Heart left ventricle (tissue), 16 donors: ENCODE measurements around the gene SLC34A3. TPM values are rescaled to one million over a fixed set of nuclear protein-coding genes. Genes with fewer than 3 reads are reported as not detected.
A peak's percentile ranks its signal among the peaks of the same experiment; 100 is the strongest.

ENCODE experiments used
- ATAC-seq, 4 donors: fragments of 200-7000 bp; cut with Tn5 transposase; one replicate each; pipeline ENCODE4 v1.9.1; 2020 to 2022; ENCODE audit warnings: moderate library complexity in 4 of 4, mild to moderate bottlenecking in 3 of 4, moderate number of reproducible peaks in 1 of 4
- DNase-seq, 5 donors: peaks; one replicate each; pipeline ENCODE4 v3.0.0-alpha.2; 2020
- H3K27ac ChIP-seq, 12 donors: fragments of 200-600 bp; sonication (generic) in 4 of 12; one replicate each; pipeline versions ENCODE4 v1.5.0 to v1.8.0; 2016 to 2022; ENCODE audit warnings: mild to moderate bottlenecking in 2 of 12
- H3K27me3 ChIP-seq, 9 donors: fragments of 200-600 bp; sonication (generic) in 2 of 9; one replicate each; pipeline versions ENCODE4 v1.5.1 to v1.8.0; 2016 to 2022; ENCODE audit warnings: mild to moderate bottlenecking in 3 of 9
- H3K36me3 ChIP-seq, 9 donors: fragments of 200-600 bp; sonication (generic) in 2 of 9; one replicate each; pipeline versions ENCODE4 v1.5.0 to v1.8.0; 2018 to 2022; ENCODE audit warnings: mild to moderate bottlenecking in 2 of 9
- H3K4me1 ChIP-seq, 12 donors: fragments of 200-600 bp; sonication (generic) in 4 of 12; one replicate each; pipeline versions ENCODE4 v1.5.0 to v1.8.0; 2016 to 2022; ENCODE audit warnings: mild to moderate bottlenecking in 3 of 12
- H3K4me3 ChIP-seq, 12 donors: fragments of 200-600 bp; sonication (generic) in 4 of 12; one replicate each; pipeline versions ENCODE4 v1.5.0 to v1.8.0; 2017 to 2022; ENCODE audit warnings: mild to moderate bottlenecking in 9 of 12, moderate library complexity in 4 of 12
- H3K9me3 ChIP-seq, 12 donors: fragments of 200-600 bp; sonication (generic) in 4 of 12; one replicate each; pipeline versions ENCODE4 v1.5.0 to v1.8.0; 2016 to 2022; ENCODE audit warnings: mild to moderate bottlenecking in 1 of 12
- CTCF ChIP-seq, 12 donors: fragments of 200-600 bp; sonication (generic) in 4 of 12; IDR thresholded peaks; one replicate each; pipeline versions ENCODE4 v1.5.0 to v1.8.0; 2018 to 2022; ENCODE audit warnings: antibody characterized with exemption in 12 of 12, mild to moderate bottlenecking in 5 of 12
- POLR2A ChIP-seq, 2 donors: fragments of 450-650 bp; IDR thresholded peaks; one replicate each; pipeline ENCODE4 v1.6.1; 2017; ENCODE audit warnings: antibody characterized with exemption in 2 of 2, mild to moderate bottlenecking in 2 of 2, moderate library complexity in 2 of 2
- WGBS, 4 donors: extraction: QIAGEN DNeasy Blood & Tissue Kit in 2 of 4; methylation state at CpG; one replicate each; pipeline versions ENCODE4 v1.1.5 to v1.1.7; 2013 to 2018; 5-methylcytosine and 5-hydroxymethylcytosine counted together
- intact Hi-C, 10 donors: fragments of 100-400 bp; cut with DNase I; formaldehyde crosslinking; loops; one replicate each; pipeline versions ENCODE4 v1.11.1 to v1.14.2; 2022
- polyA plus RNA-seq, 2 donors: library from polyadenylated mRNA; stranded (reverse); fragments of 200-250 nt; gene quantifications; one replicate each; pipeline ENCODE4 v1.2.3, GENCODE V29; 2013
- total RNA-seq, 9 donors: library from RNA; depleted of rRNA in 2 of 9; stranded (reverse); fragments of >200 nt in 2 of 9; fragmentation: NEBNext Ultra II Directional in 3 of 9; extraction: Animal tissue kit (Norgen Biotek cat#: 25700) in 3 of 9; gene quantifications; one replicate each; pipeline versions ENCODE4 v1.1.0 to v1.2.4, GENCODE V29; 2016 to 2023
- donor health status: ischemic (EF 13 %, LVEDD 7.1; RV severe dilation, severe dysfunction).
- donor health status: healthy with polysubstance abuse.
- donor health status: DM: no; HTN: yes; CAD: no.
- donor health status: DM: no; HTN: no; CAD: no.
- donor health status: ischemic (EF 25% LVEDD 6.9; RV normal size, moderate dysfunction).
- donor health status: ischemic (EF 25% LVEDD 5.7; RV mildly dilated, moderate dysfunction).
- donor health status: healthy.
- donor health status: DM: yes; HTN: yes; CAD: no.
- donor health status: ischemic (EF 35%, LVEDD 5.7; RV mildly dilated, moderate dysfunction).
- donor health status: nonischemic (EF 11% LVEDD 7.7; RV severe dilation, severe dysfunction).
- donor health status: DM: yes; HTN: yes; CAD: no.
- donor health status: PGD.
- donor health status: ischemic (EF 29% LVEDD 5.4; RV normal size, mild dysfunction).
- donor health status: nonischemic (EF 23%, LVEDD 6.1; RV moderate dilation, normal function).

The SLC34A3 gene
- total and polyA plus RNA-seq, 11 donors = not detected

GRCh38 chr9:137244486-137245449 lies 14.1 kb downstream of the SLC34A3 start:
- Histone ChIP-seq H3K27me3 (no peaks in the 10 kb centered on the region), H3K4me3 (no peak overlapping the region), H3K9me3 (no peaks in the 10 kb centered on the region), H3K36me3 (peaks cover 0 to 24% (median 18%) of the 10 kb centered on the region in 9 donors), H3K4me1 (peaks cover 0 to 39% (median 29%) of the 10 kb centered on the region in 12 donors), H3K27ac (no peak overlapping the region)
- 75 to 83% (median 80%) methylated on average over 28 to 36 of the region's 36 CpGs for WGBS, 4 donors
- TF ChIP-seq POLR2A (IDR thresholded peaks at IDR 0.05) = no peak
- no peak for TF ChIP-seq CTCF (IDR thresholded peaks at IDR 0.05)
- DNase-seq (no peak), ATAC-seq (no peak)
- intact Hi-C loops = no loop called here

DNA sequence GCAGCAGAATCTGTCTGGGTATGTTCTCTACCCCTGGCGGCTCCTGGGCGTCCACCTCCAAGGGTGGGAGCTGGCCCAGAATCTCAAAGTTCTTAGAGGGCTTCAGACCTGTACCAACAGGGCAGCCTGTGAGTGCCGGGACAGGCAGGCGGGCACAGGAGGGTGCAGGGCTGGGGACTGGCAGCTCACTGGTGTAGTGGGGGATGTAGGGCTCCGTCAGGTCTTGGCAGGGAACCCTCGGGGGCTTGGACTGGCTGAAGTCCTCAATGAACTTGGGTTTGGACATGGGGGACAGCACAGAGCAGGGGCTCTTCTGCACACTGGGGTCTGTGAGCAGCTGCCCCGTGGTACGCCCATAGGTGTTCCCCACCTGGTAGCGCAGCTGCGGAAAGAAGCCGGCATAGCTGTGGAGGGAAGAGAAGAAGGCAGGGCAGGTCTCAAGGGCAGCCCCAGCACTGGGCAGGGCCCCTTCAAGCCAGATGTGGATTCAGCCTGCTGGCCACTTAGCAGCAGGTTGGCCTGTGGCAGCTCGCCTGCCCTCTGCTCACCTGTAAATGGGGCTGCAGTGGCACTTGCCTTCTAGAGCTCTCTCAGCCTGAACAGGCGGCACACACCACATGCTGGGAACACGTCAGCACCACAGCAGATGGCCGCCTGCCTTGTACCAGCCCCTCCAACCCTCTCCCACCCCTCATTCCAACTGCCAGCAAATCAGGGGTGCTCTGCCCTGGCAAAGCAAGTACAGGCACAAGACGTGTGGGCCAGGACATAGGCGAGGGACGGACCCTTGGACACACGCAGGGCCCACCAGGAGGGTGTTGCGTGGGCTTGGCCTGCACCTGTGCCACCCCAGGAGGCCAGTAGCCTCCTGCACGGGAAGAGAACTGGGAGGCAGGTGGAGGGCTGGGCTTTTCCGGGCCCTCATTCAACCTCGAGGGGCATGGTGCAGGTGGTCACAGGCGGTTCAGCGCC lies 15.0 kb downstream of the SLC34A3 start:
- WGBS, 4 donors = 92 to 94% (median 93%) methylated on average over 18 to 25 of the region's 25 CpGs
- Histone ChIP-seq H3K4me3 (no peak overlapping the region), H3K27ac (no peak overlapping the region), H3K4me1 (peaks cover 0 to 40% (median 30%) of the 10 kb centered on the region in 12 donors), H3K36me3 (peaks cover 0 to 24% (median 18%) of the 10 kb centered on the region in 9 donors), H3K27me3 (no peaks in the 10 kb centered on the region), H3K9me3 (no peaks in the 10 kb centered on the region)
- no peak for ATAC-seq
- TF ChIP-seq POLR2A (IDR thresholded peaks at IDR 0.05) (no peak), CTCF (IDR thresholded peaks at IDR 0.05) (no peak)
- intact Hi-C loops = no loop called here
- DNase-seq = no peak

GRCh38 chr9:137247135-137247915 lies 16.6 kb downstream of the SLC34A3 start:
- Histone ChIP-seq H3K36me3 (peaks cover 0 to 17% (median 15%) of the 10 kb centered on the region in 9 donors), H3K4me1 (peaks cover 0 to 37% (median 27%) of the 10 kb centered on the region in 12 donors), H3K9me3 (no peaks in the 10 kb centered on the region), H3K27ac (no peak overlapping the region), H3K4me3 (no peak overlapping the region), H3K27me3 (no peaks in the 10 kb centered on the region)
- TF ChIP-seq POLR2A (IDR thresholded peaks at IDR 0.05) (no peak), CTCF (IDR thresholded peaks at IDR 0.05) (no peak)
- peak in 1 of 4 donors; percentile 2 for ATAC-seq
- DNase-seq = no peak
- 73 to 83% (median 81%) methylated on average over 19 to 20 of the region's 20 CpGs for WGBS, 4 donors
- intact Hi-C loops = no loop called here
